Fibroblast of skin of left biceps (primary cell): ENCODE measurements around the gene NAGS.
A peak's percentile ranks its signal among the peaks of the same experiment; 100 is the strongest.
"Not testable (repeated sequence)": the region's sequence is repeated elsewhere in the genome, so short reads cannot be mapped to it uniquely, and the experiment has no call there.

ENCODE experiments used
- DNase-seq, 2 experiments: peaks; one replicate each; pipeline ENCODE4 v3.0.0-alpha.2; 2013; ENCODE audit warnings: low read depth in 2 of 2

NAGS gene, protein sequence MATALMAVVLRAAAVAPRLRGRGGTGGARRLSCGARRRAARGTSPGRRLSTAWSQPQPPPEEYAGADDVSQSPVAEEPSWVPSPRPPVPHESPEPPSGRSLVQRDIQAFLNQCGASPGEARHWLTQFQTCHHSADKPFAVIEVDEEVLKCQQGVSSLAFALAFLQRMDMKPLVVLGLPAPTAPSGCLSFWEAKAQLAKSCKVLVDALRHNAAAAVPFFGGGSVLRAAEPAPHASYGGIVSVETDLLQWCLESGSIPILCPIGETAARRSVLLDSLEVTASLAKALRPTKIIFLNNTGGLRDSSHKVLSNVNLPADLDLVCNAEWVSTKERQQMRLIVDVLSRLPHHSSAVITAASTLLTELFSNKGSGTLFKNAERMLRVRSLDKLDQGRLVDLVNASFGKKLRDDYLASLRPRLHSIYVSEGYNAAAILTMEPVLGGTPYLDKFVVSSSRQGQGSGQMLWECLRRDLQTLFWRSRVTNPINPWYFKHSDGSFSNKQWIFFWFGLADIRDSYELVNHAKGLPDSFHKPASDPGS

DNA sequence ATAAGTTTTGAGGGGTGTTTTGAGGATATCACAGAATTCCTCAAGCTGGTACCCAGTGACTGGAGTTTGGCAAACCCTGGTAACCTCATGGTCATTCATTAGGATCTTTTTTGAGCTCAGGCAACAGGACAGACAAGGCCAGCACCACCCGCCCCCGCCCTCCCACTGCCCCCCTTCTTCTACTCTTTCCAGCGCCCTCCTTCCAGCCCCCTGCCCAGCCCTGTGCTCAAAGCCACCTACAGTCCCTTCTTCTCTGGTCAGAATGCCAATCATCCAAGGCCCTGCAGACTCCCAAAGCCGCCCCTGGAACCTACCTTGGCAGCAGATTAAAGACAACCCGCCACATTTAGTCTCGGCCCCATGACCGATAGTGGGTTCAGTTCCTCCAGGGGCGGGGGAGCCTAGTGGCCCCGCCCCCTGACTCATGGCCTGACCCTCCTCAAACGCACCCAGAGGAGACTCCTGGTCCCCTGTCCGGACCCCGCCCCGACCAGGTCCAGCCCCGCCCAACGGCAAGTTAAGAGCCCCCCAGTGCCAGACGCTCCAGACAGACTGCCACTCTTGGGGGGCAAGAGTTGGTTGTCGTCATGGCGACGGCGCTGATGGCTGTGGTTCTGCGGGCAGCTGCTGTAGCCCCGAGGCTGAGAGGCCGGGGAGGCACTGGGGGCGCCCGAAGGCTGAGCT lies at the start of gene NAGS:
TSS of gene NAGS (plus strand) at position 546 of the 684 bp plus-strand sequence. CDS start at position 588, 42 bp downstream.
- DNase-seq: no peak

DNA sequence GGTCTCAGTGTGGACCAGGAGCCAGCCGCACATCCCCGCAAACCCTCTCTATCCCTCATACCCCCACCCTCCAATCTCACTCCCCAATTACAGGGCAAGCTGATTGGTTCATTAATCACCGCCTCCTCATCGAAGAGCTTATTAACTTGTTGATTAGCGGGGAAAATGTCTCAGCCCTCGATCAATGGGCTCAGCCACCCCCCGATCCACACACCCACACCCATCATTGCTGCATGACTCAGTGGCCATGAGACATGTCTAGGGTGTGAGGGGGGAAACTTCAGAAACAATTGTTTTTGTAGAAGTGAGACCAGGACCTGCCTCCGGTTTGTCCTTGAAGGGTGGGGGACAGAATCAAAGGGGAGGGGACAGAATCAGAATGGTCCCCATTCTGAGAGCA lies 48.2 kb upstream of the NAGS start:
- no peak for DNase-seq

DNA sequence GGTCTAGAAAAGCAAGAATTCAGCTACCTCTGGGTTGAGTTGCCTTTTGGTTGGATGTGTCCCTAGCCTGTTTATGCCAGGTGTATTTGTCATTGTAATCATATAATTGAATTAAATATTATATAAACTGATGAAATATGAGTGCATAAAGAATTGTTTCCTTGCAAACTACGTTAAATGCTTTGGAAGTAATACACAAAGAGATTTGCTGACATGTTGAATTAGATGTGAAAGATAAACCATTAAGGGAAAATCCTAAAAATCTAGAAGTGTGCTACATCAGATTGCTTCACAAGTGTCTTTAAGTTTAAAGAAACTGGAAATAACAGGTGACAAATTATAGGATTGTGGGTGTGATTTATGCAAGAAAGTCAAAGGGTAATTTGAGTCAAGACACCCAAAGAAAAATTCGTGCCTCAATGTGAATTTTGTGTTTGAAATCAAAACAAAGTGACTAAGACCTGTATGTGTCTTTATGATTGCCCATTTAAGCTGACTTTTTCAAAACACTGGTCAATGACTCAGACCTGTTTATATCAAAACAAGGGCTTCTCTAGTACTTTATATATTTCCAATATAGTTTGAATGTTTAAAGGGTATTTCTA lies 45.6 kb upstream of the NAGS start:
- no peak for DNase-seq

DNA sequence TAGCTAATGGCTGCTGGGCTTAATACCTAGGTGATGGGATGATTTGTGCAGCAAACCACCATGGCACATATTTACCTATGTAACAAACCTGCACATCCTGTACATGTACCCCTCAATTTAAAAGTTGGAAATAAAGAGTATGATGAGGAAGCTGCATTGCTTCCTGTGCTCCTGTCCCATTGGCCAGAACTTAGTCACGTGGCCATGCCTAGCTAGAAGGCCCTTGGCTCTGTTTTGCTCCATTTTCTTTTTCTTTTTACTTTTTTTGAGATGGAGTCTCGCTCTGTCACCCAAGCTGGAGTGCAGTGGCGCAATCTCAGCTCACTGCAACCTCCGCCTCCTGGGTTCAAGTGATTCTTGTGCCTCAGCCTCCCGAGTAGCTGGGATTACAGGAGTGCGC lies 43.1 kb upstream of the NAGS start:
- DNase-seq: not testable (repeated sequence)

DNA sequence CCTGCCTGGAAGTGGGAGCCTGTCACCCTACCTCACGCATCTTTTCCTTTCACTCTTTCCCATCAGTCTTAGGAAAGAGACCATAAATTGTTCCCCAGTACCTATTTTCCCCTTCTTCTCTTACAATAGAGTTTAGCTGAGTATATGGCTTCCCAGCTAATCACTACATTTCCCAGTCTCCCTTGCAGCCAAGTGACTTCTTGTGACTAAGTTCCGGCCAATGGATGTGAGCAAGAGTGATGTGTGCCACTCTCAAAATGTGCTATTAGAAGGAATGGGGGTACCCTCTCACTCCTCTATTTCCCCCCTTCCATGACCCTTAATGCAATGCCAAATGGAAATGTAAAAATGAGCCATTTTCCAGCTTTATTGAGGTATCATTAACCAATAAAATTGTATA lies 42.5 kb upstream of the NAGS start:
- DNase-seq: no peak

DNA sequence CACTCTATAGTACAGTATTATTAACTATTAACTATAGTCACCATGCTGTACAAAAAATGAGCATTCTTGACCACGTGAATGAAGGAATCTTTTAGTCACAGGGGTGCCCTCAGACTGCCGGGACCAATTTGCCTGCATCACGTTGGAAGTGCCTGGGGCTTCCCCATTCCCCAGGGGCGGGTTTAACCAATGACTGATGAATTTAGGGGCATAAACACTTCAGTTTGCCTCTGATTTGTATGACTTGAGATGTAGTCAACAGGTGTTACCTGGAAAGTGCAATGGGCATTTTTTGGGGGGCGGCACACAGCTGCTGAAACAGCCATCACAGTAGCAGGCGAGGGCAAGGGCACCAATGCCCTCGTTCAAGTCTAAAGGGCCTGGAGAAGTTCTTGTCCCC lies 41.9 kb upstream of the NAGS start:
- no peak for DNase-seq

DNA sequence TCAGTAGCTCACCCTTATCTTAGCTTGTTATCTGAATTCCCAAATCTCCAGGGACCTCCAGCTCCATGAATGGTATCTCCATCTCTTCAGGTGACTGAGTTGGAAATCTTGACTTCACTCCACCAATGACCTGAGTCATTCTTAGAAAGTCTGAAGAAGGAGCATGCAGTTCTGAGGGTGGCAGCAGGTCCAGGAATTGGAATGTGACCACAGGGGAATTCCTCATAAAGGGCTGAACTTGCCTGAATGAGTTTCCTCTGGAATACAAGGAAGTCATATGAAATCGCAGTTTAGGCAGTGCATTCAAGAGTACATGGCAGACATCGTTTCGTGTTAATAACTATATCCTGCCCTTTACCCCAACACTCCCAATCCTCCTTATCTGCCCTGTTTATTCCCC lies 38.1 kb upstream of the NAGS start:
- no peak for DNase-seq

DNA sequence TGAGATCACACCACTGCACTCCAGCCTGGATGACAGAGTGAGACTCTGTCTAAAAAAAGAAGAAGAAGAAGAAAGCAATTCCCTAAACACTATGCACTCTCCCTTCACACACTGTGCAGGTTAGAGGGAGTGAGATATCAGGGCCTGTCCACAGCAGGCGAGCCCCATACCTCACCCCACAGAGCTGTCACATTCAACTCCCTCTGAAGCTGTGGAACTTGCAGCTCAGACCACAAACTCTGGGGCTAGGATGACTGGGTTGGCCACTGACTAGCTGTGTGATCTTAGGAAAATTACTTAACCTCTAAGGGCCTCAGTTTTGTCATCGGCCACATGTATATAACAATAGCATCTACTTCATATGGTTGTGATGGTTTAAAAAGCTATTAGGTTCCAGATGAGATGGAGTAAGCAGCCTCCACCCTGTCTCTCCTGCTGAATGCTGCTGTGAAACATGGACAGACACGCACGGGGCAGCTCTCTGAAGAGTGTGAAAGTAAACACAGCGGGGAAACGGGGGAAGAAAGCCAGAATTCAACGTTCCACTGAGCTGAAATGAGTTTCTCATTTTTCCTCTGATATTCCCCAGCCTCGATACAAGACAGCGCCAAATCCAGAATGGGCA lies 37.1 kb upstream of the NAGS start:
- no peak for DNase-seq

DNA sequence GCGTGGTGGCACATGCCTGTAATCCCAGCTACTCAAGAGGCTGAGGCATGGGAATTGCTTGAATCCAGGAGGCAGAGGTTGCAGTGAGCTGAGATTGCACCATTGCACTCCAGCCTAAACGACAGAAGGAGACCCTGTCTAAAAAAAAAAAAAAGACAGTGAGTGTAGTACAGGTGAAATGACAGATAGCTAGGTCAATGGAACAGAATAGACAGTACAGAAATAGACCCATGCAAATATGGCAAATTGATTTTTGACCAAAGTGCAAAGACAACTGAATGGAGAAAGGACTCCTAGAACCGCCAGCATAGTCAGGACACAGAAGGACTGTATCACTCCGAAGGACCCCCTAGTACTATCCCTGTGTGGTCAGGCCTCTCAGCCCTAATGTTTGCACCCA lies 34.1 kb upstream of the NAGS start:
- no peak for DNase-seq

DNA sequence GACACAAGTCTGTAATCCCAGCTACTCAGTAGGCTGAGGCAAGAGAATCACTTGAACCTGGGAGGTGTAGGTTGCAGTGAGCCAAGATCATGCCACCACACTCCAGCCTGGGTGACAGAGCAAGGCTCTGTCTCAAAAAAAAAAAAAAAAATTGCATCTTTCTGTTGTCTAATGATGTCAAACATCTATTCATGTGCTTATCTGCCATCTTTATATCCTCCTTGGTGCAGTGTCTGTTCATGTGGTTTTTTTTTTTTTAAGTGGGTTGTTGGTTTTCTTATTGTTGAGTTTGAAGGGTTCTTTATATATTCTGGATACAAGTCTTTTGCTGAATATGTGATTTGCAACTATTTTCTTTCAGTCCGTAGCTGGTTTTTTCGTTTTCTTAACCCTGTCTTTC lies 33.0 kb upstream of the NAGS start:
- DNase-seq: not testable (repeated sequence)

DNA sequence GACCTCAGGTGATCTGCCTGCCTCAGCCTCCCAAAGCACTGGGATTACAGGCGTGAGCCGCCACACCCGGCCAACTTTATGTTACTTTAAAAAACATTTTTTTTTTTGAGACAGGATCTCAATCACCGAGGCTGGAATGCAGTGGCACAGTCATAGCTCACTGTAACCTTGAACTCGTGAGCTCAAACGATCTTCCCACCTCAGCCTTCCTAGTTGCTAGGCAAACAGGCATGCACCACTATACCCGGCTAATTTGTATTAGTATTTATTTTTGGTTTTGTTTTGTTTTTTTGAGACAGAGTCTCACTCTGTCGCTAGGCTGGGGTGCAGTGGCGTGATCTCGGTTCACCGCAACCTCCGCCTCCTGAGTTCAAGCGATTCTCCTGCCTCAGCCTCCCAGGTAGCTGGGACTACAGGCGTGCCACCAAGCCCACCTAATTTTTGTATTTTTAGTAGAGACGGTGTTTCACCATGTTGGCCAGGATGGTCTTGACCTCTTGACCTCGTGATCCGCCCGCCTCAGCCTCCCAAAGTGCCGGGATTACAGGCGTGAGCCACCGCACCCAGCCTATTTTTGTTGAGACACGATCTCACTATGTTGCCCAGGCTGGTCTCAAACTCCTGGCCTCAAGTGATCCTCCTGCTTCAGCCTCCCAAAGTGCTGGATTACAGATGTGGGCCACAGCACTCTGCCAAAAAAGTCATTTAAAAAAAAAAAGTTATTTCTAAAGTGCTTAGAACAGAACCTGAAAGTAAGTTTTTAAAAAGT lies 31.8 kb upstream of the NAGS start:
- not testable (repeated sequence) for DNase-seq

DNA sequence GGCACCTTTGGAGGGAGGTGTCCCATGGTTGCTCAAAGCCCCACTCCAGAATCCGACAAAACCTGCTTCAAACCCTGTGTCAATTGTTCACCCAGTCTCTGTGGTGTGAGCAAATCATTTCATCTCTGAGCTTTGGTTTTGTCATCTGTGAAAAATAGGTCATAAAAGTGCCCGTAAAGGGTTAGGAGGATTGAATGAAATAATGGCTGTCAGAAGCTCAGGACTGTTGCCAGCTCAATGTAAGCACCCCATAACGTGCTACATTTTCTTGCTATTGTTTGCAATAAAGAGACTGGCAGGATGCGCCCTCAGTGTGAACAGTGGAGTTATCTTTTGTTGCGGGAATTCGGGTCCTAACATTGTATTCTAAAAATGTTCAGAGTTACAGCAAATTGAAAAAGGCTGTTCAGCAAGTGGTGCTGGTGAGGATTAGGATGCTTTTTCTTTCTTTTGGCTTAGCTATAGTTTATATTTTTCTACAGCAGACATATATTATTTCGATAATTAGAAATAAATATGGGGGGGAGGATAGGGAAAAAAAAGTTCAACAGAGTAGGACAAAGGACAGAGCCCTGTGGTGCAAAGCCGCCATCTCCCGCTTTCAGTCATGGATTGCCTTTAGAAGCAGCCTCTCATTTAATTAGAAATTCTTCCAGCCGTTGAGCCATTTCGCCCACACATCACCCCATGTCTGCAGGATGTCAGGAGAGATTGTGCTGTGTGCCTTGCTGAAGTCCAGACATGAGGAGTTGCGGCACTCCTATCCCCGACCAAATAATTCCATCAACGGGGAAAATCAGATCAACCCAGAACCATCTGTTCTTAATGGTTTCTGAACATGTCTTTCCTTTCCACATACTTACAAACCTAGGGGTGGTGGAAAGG lies 29.8 kb upstream of the NAGS start:
- no peak for DNase-seq

DNA sequence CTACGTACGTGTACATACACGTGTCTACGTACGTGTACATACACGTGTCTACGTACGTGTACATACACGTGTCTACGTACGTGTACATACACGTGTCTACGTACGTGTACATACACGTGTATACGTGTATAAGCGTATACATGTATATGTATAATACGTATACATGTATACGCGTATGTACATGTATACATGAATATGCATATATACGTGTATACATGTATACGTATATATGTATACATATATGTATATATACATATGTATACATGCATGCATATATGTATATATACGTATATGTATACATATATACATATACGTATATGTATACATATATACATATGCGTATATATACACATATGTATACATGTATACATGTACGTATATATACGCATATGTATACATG lies 28.5 kb upstream of the NAGS start:
- DNase-seq: no peak

DNA sequence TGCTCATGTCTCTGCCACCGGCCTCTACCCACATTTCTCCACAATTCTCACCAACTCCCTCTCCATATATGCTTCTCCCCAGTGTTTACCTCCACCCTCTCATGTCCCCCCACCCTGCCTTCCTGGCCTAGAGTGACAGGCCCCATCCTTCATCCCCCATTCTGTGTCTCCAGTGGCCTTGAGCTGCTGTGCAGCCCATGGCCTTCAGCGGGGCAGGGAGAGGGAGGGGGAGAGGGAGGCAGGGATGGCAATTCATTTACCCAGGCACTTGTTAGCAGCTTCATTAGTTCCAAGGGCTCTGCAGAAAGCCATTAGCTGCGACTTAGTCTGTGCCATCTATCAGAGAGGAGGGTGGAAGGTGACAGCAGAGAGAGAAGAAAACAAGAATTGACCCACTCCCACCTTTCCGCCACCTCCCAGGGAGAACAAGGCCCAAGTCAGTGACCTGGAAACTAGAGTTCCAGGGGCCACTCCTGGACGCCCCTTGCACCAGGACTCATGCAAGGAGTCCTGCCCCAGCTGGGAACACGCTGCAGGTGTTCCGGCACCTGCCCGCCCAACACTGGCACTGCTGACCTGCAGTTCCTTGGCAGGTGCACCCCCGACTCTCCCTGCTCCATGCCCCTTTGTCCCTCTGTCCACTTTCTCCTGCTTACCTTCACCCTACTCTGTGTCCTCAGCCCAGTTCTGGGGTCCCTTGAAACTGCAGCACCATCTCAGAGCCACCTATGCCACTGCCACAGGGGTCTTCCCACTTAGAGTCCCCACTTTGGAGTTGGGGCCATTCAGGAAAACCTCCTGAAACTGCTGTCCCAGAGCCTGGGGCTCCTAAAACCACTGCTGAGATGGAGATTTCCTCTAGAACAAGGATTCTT lies 27.2 kb upstream of the NAGS start:
- DNase-seq: no peak

DNA sequence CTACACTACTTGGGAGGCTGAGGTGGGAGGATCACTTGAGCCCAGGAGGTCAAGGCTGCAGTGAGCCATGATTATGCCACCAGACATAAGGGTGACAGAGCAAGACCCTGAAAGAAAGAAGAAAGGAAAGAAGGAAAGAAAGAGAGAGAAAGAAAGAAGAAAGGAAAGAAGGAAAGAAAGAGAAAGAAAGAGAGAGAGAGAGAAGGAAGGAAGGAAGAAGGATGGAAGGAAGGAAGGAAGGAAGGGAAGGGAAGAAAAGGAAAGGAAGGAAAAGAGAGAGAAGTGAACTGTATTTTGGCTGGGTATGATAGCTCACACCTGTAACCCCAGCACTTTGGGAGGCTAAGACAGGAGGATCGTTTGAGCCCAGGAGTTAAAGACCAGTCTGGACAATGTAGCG lies 26.3 kb upstream of the NAGS start:
- DNase-seq: no peak

DNA sequence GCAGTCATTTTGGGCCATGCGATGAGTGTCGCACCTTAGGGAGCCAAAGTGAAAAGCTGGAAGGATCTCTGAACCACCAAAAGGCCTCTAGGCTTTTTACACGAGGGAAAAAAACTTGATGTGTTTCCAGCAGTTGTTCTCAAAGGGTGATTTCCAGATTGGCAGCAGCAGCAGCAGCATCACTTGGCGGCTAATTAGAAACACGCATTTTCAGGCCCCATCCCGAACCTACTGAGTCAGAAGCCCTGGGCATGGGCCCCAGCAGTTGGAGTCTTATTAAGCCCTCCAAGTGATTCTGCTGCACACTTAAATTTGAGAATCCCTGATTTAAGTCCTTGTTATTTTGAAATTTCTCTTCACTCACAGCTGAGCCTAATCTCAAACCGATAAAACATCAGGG lies 25.4 kb upstream of the NAGS start:
- peak in 1 of 2 experiments; percentile 12 for DNase-seq

DNA sequence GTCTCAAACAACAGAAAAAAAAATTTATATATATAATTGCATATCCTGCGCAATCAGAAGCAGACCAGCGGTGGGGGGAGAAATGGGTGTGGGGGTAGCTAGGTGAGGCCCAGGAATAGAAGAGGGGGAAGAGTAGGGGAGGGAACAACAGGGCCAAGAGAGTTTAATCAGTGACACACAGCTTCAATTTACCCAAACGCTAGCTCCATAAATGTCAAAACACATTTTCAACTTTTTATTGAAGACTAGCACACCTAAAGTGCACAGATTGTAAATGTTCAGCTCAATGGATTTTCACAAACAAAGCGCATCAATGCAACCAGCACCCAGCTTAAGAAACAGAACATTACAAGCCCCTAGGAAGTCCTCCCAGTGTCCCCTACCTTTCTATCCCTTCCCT lies 24.8 kb upstream of the NAGS start:
- no peak for DNase-seq

DNA sequence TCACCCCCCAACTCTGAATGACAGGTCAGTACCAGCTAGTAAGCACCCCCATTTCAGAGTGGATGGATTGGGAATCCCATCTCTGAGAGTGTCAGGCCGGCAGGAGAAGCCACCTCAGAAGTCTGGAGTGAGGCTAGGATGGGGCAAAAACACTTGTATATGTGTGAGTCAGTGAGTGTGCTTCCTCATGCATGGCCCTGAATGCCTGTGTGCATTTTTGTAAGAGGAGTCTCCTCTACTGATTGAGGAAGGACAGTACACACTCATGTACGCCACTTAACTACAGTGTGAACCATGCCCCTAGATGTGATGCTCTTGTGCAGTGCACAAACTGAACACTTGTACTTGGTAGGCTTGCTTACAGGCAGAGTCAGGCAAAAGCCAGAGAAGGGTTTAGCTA lies 22.3 kb upstream of the NAGS start:
- DNase-seq: no peak

DNA sequence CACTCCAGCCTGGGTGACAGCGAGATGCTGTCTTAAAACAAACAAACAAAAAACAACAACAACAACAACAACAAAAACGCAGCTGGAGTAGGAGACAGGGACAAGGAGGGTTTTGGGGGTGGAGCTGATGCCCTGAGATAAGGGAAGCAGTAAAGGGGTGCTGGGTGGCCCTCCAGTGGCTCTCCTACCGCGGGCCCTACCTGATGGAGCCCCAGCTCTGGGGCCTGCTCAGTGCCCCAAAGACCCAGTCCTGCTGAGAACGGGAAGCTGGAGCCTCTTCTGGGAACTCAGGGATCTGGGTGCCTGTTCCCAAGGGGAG lies 21.3 kb upstream of the NAGS start:
- no peak for DNase-seq
